ENCODE measurements around the gene MYO1D. TPM values are rescaled to one million over a fixed set of nuclear protein-coding genes. Genes with fewer than 3 reads are reported as not detected.

Gene MYO1D
- total RNA-seq, 1 donor from 2014 or later: 18.0 TPM

DNA sequence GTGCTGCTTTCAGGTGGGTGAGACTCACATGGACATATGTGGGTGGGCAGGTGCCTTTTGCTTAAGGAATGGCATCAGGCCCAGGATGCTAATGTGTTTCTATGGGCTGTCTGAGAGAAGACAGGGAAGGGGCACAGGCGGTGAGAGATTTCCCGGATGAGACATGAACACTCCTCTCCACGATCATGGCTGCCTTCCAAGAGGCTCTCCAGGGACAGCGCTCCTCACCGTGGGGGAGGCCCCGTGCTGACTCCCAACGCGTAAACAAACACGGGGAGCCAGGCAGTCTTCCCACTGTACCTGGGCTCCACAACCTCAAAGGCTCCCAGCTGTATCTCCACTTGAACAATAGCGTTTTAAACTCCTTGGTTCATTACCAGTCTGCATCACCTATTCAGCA lies 347.3 kb downstream of the MYO1D start:
- Histone ChIP-seq H3K4me3 (ENCODE audit: insufficient read depth, low read depth, low read length) (no peak overlapping the region), H3K27me3 (ENCODE audit: insufficient read depth, low read length) (no peaks in the 10 kb centered on the region), H3K4me2 (ENCODE audit: low read length) (peak overlapping the region; percentile 19), H2AFZ (ENCODE audit: low read depth, low read length) (no peak overlapping the region), H3K9ac (ENCODE audit: low read length) (no peak overlapping the region), H3K9me3 (ENCODE audit: insufficient read depth, low read depth, low read length) (no peaks in the 10 kb centered on the region), H3K4me1 (ENCODE audit: insufficient read depth, low read length) (peaks cover 4% of the 10 kb centered on the region), H3K79me2 (ENCODE audit: insufficient read depth, low read length) (no peaks in the 10 kb centered on the region), H3K27ac (ENCODE audit: low read depth, low read length) (no peak overlapping the region), H3K36me3 (ENCODE audit: insufficient read depth, low read length) (no peaks in the 10 kb centered on the region), H4K20me1 (ENCODE audit: insufficient read depth, low read length) (no peaks in the 10 kb centered on the region)
- H3K27me3 Mint-ChIP-seq (ENCODE audit: low read depth, unreplicated experiment): peaks cover 4% of the 10 kb centered on the region
- no peaks in the 10 kb centered on the region for H3K9me3 Mint-ChIP-seq (ENCODE audit: unreplicated experiment)
- DNase-seq (ENCODE audit: low read depth): no peak
- no peak overlapping the region for H3K27ac Mint-ChIP-seq (ENCODE audit: unreplicated experiment)
- no peak for FAIRE-seq
- peaks cover 1% of the 10 kb centered on the region for H3K36me3 Mint-ChIP-seq (ENCODE audit: low read depth, unreplicated experiment)
- H3K4me3 Mint-ChIP-seq (ENCODE audit: unreplicated experiment): no peak overlapping the region
- peaks cover 24% of the 10 kb centered on the region for H3K4me1 Mint-ChIP-seq (ENCODE audit: low read depth, unreplicated experiment)
- TF ChIP-seq EZH2 (IDR thresholded peaks at IDR 0.05; ENCODE audit: insufficient read depth, low read length): no peak
- TF ChIP-seq, protein P1, sequence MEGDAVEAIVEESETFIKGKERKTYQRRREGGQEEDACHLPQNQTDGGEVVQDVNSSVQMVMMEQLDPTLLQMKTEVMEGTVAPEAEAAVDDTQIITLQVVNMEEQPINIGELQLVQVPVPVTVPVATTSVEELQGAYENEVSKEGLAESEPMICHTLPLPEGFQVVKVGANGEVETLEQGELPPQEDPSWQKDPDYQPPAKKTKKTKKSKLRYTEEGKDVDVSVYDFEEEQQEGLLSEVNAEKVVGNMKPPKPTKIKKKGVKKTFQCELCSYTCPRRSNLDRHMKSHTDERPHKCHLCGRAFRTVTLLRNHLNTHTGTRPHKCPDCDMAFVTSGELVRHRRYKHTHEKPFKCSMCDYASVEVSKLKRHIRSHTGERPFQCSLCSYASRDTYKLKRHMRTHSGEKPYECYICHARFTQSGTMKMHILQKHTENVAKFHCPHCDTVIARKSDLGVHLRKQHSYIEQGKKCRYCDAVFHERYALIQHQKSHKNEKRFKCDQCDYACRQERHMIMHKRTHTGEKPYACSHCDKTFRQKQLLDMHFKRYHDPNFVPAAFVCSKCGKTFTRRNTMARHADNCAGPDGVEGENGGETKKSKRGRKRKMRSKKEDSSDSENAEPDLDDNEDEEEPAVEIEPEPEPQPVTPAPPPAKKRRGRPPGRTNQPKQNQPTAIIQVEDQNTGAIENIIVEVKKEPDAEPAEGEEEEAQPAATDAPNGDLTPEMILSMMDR (IDR thresholded peaks at IDR 0.05; ENCODE audit: insufficient read depth, low read depth, low read length): no peak

DNA sequence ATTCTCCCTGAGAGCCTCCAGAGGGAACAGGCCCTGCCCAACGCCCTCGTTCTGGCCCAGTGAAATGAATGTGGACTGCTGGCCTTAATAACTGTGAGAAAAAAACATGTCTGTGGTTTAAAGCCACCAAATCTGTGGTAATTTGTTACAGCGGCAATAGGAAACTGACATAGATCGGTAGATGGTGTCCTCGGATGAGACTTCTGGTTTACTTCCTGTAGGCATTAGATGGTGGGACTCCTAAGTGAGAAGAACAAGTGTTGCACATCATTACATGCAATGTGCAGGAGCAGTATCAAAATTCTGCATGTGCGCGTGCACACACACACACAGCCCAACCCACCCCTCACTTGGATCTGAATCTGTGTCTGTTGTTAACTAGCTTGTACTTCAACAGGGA lies 348.1 kb downstream of the MYO1D start:
- H4K20me1 ChIP-seq (ENCODE audit: insufficient read depth, low read length): no peaks in the 10 kb centered on the region
- Mint-ChIP-seq H3K27ac (ENCODE audit: unreplicated experiment) (no peak overlapping the region), H3K27me3 (ENCODE audit: low read depth, unreplicated experiment) (peaks cover 4% of the 10 kb centered on the region), H3K9me3 (ENCODE audit: unreplicated experiment) (no peaks in the 10 kb centered on the region), H3K4me1 (ENCODE audit: low read depth, unreplicated experiment) (peaks cover 27% of the 10 kb centered on the region), H3K4me3 (ENCODE audit: unreplicated experiment) (no peak overlapping the region), H3K36me3 (ENCODE audit: low read depth, unreplicated experiment) (peaks cover 1% of the 10 kb centered on the region)
- H3K36me3 ChIP-seq (ENCODE audit: insufficient read depth, low read length): no peaks in the 10 kb centered on the region
- no peak for DNase-seq (ENCODE audit: low read depth)
- no peaks in the 10 kb centered on the region for H3K9me3 ChIP-seq (ENCODE audit: insufficient read depth, low read depth, low read length)
- no peaks in the 10 kb centered on the region for H3K27me3 ChIP-seq (ENCODE audit: insufficient read depth, low read length)
- H3K27ac ChIP-seq (ENCODE audit: low read depth, low read length): no peak overlapping the region
- FAIRE-seq: no peak
- no peak overlapping the region for H2AFZ ChIP-seq (ENCODE audit: low read depth, low read length)
- peaks cover 4% of the 10 kb centered on the region for H3K4me1 ChIP-seq (ENCODE audit: insufficient read depth, low read length)
- TF ChIP-seq, protein P1 (IDR thresholded peaks at IDR 0.05; ENCODE audit: insufficient read depth, low read depth, low read length): no peak
- TF ChIP-seq EZH2 (IDR thresholded peaks at IDR 0.05; ENCODE audit: insufficient read depth, low read length): no peak
- no peak overlapping the region for H3K4me2 ChIP-seq (ENCODE audit: low read length)
- no peak overlapping the region for H3K4me3 ChIP-seq (ENCODE audit: insufficient read depth, low read depth, low read length)
- H3K79me2 ChIP-seq (ENCODE audit: insufficient read depth, low read length): no peaks in the 10 kb centered on the region
- H3K9ac ChIP-seq (ENCODE audit: low read length): no peak overlapping the region

DNA sequence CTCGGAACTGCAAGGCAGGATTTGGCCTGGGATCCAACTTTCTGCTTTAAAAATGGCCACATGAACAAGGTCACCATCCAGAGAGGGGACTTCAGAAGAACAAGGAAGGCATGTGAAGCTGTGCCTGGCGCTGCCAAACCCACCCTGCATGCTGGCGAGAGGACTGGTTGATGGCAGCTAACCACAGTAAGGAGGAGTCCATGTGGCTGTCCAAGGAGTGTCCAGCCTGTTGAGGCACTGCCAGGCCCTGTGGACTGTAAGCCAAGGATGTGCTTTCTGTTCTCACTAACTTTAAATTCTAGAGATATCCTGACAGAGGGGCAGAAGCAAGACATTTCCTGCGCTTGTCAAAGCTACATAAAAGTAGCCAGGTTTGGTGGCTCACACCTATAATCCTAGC lies 349.8 kb downstream of the MYO1D start:
- no peaks in the 10 kb centered on the region for H3K79me2 ChIP-seq (ENCODE audit: insufficient read depth, low read length)
- no peak for FAIRE-seq
- H3K4me2 ChIP-seq (ENCODE audit: low read length): no peak overlapping the region
- Mint-ChIP-seq H3K36me3 (ENCODE audit: low read depth, unreplicated experiment) (peaks cover 1% of the 10 kb centered on the region), H3K4me3 (ENCODE audit: unreplicated experiment) (no peak overlapping the region), H3K4me1 (ENCODE audit: low read depth, unreplicated experiment) (peaks cover 27% of the 10 kb centered on the region), H3K27me3 (ENCODE audit: low read depth, unreplicated experiment) (peaks cover 4% of the 10 kb centered on the region), H3K9me3 (ENCODE audit: unreplicated experiment) (no peaks in the 10 kb centered on the region), H3K27ac (ENCODE audit: unreplicated experiment) (no peak overlapping the region)
- no peaks in the 10 kb centered on the region for H4K20me1 ChIP-seq (ENCODE audit: insufficient read depth, low read length)
- no peak for DNase-seq (ENCODE audit: low read depth)
- no peaks in the 10 kb centered on the region for H3K9me3 ChIP-seq (ENCODE audit: insufficient read depth, low read depth, low read length)
- TF ChIP-seq EZH2 (IDR thresholded peaks at IDR 0.05; ENCODE audit: insufficient read depth, low read length): no peak
- TF ChIP-seq, protein P1 (IDR thresholded peaks at IDR 0.05; ENCODE audit: insufficient read depth, low read depth, low read length): no peak
- H3K4me1 ChIP-seq (ENCODE audit: insufficient read depth, low read length): peaks cover 4% of the 10 kb centered on the region
- H2AFZ ChIP-seq (ENCODE audit: low read depth, low read length): no peak overlapping the region
- H3K9ac ChIP-seq (ENCODE audit: low read length): no peak overlapping the region
- H3K4me3 ChIP-seq (ENCODE audit: insufficient read depth, low read depth, low read length): no peak overlapping the region
- no peaks in the 10 kb centered on the region for H3K36me3 ChIP-seq (ENCODE audit: insufficient read depth, low read length)
- H3K27ac ChIP-seq (ENCODE audit: low read depth, low read length): no peak overlapping the region
- no peaks in the 10 kb centered on the region for H3K27me3 ChIP-seq (ENCODE audit: insufficient read depth, low read length)
